Nephron progenitor cell (in vitro differentiated cells): ENCODE data around the gene VPS35.

Experiments
- DNase-seq: peaks from one replicate; pipeline ENCODE4 v3.0.0; 2021
- H3K27ac Mint-ChIP-seq: 2 replicates; pipeline ENCODE4 v1.8.0; 2021; ENCODE audit warnings: mild to moderate bottlenecking, moderate library complexity, mixed read lengths
- H3K27me3 Mint-ChIP-seq: 2 replicates; pipeline ENCODE4 v1.8.0; 2021; ENCODE audit warnings: mild to moderate bottlenecking, low read depth, mixed read lengths; ENCODE audit not compliant: poor library complexity
- H3K36me3 Mint-ChIP-seq: 2 replicates; pipeline ENCODE4 v1.8.0; 2021; ENCODE audit warnings: low read depth, mixed read lengths
- H3K4me1 Mint-ChIP-seq: 2 replicates; pipeline ENCODE4 v1.8.0; 2021; ENCODE audit warnings: mixed read lengths
- H3K4me3 Mint-ChIP-seq: 2 replicates; pipeline ENCODE4 v1.8.0; 2021; ENCODE audit warnings: mild to moderate bottlenecking, moderate library complexity, mixed read lengths
- H3K9me3 Mint-ChIP-seq: 2 replicates; pipeline ENCODE4 v1.8.0; 2021; ENCODE audit warnings: mild to moderate bottlenecking, moderate library complexity, mixed read lengths
- TF ChIP-seq, protein P1 (sequence below): fragments of 200-600 bp; sonication (generic); IDR thresholded peaks from 2 replicates; pipeline ENCODE4 v1.5.0; 2021; ENCODE audit warnings: antibody characterized with exemption

VPS35 gene

DNA sequence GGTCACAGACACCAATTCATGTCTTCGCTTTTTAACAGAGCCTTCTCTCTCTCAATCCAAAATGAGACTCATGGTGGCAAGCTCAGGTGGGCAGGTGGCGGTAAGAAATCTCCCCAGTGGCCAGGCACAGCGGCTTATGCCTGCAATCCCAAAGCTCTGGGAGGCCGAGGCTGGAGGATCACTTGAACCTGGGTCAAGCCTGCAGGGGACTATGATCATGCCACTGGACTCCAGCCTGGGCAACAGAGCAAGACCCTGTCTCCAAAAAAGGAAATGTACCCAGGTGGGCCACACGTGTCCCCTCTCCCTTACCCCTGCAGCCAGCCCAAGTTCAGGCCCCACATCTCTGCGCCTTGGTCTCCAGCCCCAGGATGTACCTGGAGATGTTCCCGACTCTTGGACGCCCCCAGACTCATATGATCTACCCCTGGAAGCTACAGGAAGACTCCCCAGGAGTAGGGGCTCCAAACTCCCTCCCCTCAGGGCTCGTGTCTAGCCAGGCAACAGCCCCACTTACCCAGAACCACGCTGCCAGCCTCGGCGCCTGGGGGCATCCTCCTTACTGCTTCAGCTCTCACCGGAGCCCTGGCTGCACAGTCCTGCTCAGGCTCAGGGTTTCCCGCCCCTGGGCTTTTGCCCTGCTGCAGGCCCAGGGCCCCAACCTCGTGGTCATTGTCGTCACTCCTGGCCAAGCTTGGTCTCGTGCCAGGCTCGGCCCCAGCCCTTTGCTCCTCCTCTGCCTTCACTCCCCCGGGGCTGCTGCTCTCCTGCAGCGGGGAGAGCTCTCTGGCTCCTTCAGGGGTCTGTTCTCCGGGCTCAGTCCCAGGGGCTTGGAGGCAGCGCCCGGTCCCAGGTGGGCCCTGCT lies 42.9 kb upstream of the VPS35 start:
- H3K9me3 Mint-ChIP-seq = no peaks in the 10 kb centered on the region
- no peaks in the 10 kb centered on the region for H3K4me1 Mint-ChIP-seq
- DNase-seq = no peak

DNA sequence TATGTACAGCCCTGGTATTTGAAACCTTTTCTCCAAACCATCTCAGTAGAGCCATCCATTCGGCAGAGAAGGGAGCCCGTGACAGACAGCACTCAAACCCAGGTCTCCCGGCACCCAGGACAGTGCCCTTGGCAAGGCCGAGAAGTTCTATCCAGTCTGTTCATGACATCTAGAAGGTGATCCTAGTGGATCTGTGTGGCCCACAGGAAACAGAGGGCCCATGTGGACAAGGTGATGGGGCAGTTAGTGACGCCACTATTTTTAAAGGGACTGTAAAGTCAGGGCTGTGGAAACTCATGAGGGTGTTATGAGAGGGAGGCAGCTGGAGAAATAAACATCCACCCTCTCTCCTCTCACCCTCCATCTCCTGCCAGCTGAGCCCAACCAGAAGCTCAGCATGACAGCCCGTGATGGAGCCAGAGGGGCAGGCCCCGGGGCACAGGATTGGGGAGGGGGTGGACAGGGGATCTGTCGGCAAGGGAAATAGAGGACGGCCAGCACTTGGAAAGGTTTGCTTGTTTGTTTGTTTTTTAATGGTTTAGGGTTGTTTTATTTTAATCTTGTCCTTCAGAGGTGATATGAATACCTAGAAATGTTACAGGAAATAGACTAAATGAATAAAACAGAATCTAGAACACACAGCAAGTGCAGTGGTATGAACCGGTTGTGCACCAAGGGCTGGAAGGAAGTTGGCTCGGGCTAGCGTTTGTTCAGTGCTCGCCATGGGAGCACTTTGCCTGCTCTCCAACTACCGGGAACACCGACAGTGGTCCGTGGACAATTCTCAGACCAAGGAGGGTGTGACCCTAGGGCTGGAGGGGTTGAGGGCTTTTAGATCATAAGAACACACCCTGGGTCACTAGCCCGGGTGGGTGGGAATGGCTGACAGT lies 42.1 kb upstream of the VPS35 start:
- peak overlapping the region; percentile 47 for H3K27ac Mint-ChIP-seq
- no peak for DNase-seq

More for the DNA sequence above, 42.9 kb upstream of the VPS35 start:
- Mint-ChIP-seq H3K27me3 (peaks cover 85% of the 10 kb centered on the region), H3K36me3 (no peaks in the 10 kb centered on the region), H3K27ac (no peak overlapping the region), H3K4me3 (no peak overlapping the region)
- TF ChIP-seq, protein P1, sequence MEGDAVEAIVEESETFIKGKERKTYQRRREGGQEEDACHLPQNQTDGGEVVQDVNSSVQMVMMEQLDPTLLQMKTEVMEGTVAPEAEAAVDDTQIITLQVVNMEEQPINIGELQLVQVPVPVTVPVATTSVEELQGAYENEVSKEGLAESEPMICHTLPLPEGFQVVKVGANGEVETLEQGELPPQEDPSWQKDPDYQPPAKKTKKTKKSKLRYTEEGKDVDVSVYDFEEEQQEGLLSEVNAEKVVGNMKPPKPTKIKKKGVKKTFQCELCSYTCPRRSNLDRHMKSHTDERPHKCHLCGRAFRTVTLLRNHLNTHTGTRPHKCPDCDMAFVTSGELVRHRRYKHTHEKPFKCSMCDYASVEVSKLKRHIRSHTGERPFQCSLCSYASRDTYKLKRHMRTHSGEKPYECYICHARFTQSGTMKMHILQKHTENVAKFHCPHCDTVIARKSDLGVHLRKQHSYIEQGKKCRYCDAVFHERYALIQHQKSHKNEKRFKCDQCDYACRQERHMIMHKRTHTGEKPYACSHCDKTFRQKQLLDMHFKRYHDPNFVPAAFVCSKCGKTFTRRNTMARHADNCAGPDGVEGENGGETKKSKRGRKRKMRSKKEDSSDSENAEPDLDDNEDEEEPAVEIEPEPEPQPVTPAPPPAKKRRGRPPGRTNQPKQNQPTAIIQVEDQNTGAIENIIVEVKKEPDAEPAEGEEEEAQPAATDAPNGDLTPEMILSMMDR = no peak

DNA sequence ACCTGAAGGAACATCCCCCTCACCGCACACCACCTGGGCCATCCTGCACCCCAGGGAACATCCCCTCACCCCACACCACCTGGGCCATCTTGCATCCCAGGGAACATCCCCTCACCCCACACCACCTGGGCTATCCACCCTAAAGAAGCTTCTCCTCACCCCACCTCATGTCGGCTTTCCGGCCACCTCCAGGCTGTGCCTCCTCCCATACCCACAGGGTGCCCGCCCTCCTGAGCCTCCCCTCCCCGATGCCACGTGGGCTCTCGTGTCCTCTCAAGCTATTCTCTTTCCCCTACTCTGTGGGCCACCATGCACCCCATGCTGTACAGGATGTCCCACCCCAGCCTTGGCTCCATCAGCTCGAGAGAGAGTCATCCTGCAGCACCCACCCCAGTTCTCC lies 41.1 kb upstream of the VPS35 start:
- Mint-ChIP-seq H3K27me3 (peaks cover 72% of the 10 kb centered on the region), H3K9me3 (peaks cover 11% of the 10 kb centered on the region), H3K36me3 (no peaks in the 10 kb centered on the region), H3K4me1 (no peaks in the 10 kb centered on the region), H3K27ac (no peak overlapping the region), H3K4me3 (no peak overlapping the region)
- TF ChIP-seq, protein P1 = no peak
- no peak for DNase-seq

More for the DNA sequence above, 42.1 kb upstream of the VPS35 start:
- Mint-ChIP-seq H3K4me1 (no peaks in the 10 kb centered on the region), H3K27me3 (peaks cover 79% of the 10 kb centered on the region), H3K36me3 (no peaks in the 10 kb centered on the region), H3K4me3 (no peak overlapping the region), H3K9me3 (peaks cover 4% of the 10 kb centered on the region)
- TF ChIP-seq, protein P1 = no peak

DNA sequence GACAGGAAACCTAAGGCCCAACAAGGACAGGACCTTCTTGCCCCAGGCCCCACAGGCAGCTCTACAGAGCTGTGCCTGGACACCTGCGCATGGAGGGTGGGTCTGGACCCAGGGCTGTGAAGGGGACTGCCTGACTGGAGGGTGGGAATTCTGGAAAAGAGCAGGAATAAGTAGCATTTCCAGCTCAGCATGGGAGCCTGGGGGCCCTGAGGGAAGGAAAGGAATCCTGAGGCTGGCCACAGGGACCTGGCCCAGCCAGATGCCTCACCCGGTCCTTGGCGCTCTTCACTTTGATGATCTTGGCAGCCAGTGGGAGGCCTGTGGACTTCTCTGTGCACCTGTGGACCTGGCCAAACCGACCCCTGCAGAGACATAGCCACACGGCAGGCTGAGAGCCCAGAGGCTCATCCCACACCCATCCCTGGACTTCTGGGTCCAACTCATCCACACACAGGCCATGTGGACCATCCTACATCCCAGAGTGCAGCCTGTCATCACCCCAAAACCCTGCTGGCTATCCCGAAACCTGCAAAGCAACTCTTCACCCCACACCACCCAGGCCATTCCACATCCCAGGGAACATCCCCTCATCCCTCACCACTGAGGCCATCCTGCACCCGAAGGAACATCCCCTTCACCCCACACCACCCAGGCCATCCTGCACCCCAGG lies 40.5 kb upstream of the VPS35 start:
- DNase-seq = no peak
- Mint-ChIP-seq H3K27ac (no peak overlapping the region), H3K36me3 (no peaks in the 10 kb centered on the region), H3K4me3 (no peak overlapping the region), H3K4me1 (no peaks in the 10 kb centered on the region), H3K9me3 (peaks cover 16% of the 10 kb centered on the region), H3K27me3 (peaks cover 68% of the 10 kb centered on the region)
- TF ChIP-seq, protein P1 = no peak

DNA sequence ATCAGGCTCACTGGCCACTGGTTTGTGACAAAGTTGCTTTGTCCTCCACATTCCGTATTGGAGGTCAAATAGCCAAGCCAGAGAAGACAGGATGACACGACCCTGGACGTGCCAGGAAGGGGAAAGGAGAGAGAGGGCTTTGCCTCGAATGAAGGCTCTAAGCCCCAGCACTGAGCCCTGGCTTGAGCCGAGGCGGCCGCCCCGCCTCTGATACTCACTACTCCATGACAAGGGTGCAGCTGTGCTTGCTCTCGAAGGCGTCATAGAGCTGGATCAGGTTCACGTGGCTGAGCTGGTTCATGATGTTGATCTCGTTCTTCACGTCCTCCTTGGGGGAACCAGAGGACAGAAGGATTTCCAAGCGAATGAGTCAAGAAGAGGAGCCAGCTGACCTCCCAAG lies 39.8 kb upstream of the VPS35 start:
- TF ChIP-seq, protein P1 = no peak
- Mint-ChIP-seq H3K9me3 (peaks cover 21% of the 10 kb centered on the region), H3K36me3 (no peaks in the 10 kb centered on the region), H3K4me3 (no peak overlapping the region), H3K27me3 (peaks cover 64% of the 10 kb centered on the region), H3K4me1 (no peaks in the 10 kb centered on the region), H3K27ac (no peak overlapping the region)
- DNase-seq = no peak
